ENCODE data around the gene ZIM2.
"Not testable (repeated sequence)": the region's sequence is repeated elsewhere in the genome, so short reads cannot be mapped to it uniquely, and the experiment has no call there.

Gene ZIM2

GRCh38 chr19:56840451-56841192, at the start of gene ZIM2, which contains the start of gene PEG3:
Gene ZIM2 (minus strand): TSS chr19:56840726. CDS start chr19:56824277, 16,449 bp downstream.
Gene PEG3 (minus strand): TSS chr19:56840726. CDS start chr19:56824655, 16,071 bp downstream.
- peak; percentile 7 for DNase-seq

GRCh38 chr19:56885173-56885985, 44.9 kb upstream of the ZIM2 start:
- DNase-seq, result no peak

GRCh38 chr19:56884441-56884840, 43.9 kb upstream of the ZIM2 start:
- no peak for DNase-seq

GRCh38 chr19:56880592-56881190, 40.2 kb upstream of the ZIM2 start:
- DNase-seq, result no peak

GRCh38 chr19:56877069-56877715, 36.7 kb upstream of the ZIM2 start:
- DNase-seq, result no peak

- no peak for DNase-seq
Observed at GRCh38 chr19:56875717-56876116, 35.2 kb upstream of the ZIM2 start.

- DNase-seq, result no peak
Observed at GRCh38 chr19:56874530-56874929, 34.0 kb upstream of the ZIM2 start.

GRCh38 chr19:56873493-56873892, 33.0 kb upstream of the ZIM2 start:
- DNase-seq, result no peak

GRCh38 chr19:56869886-56870285, 29.4 kb upstream of the ZIM2 start:
- no peak for DNase-seq

GRCh38 chr19:56868446-56868845, 27.9 kb upstream of the ZIM2 start:
- DNase-seq, result no peak

GRCh38 chr19:56866538-56866937, 26.0 kb upstream of the ZIM2 start:
- DNase-seq, result no peak

- DNase-seq, result no peak
Observed at GRCh38 chr19:56864443-56865125, 24.1 kb upstream of the ZIM2 start.

- no peak for DNase-seq
Observed at GRCh38 chr19:56862741-56863140, 22.2 kb upstream of the ZIM2 start.

GRCh38 chr19:56860409-56860808, 19.9 kb upstream of the ZIM2 start:
- not testable (repeated sequence) for DNase-seq

GRCh38 chr19:56858026-56858425, 17.5 kb upstream of the ZIM2 start:
- DNase-seq, result no peak

GRCh38 chr19:56856822-56857221, 16.3 kb upstream of the ZIM2 start:
- no peak for DNase-seq

- not testable (repeated sequence) for DNase-seq
Observed at GRCh38 chr19:56852361-56852760, 11.8 kb upstream of the ZIM2 start.

- DNase-seq, result no peak
Observed at GRCh38 chr19:56848166-56848565, 7.6 kb upstream of the ZIM2 start.

- no peak for DNase-seq
Observed at GRCh38 chr19:56842412-56842811, 1.9 kb upstream of the ZIM2 start.

GRCh38 chr19:56841193-56841543, 642 bp upstream of the ZIM2 start:
- no peak for DNase-seq

GRCh38 chr19:56839652-56840450, 675 bp downstream of the ZIM2 start:
- peak; percentile 92 for DNase-seq

Measured in hematopoietic multipotent progenitor cell treated with erythropoietin and hydrocortisone succinate and interleukin-3 and kit ligand, for 4 days (in vitro differentiated cells).